Measurements from ENCODE around the gene CFAP69.

Gene CFAP69

GRCh38 chr7:90216080-90216674, 28.8 kb upstream of the CFAP69 start:
- DNase-seq (ENCODE audit: low read depth): no peak
- H3K9me3 ChIP-seq (ENCODE audit: control insufficient read depth, low read length): no peaks in the 10 kb centered on the region
- H3K4me1 ChIP-seq (ENCODE audit: control insufficient read depth, insufficient read depth, low read length): peaks cover 32% of the 10 kb centered on the region
- no peaks in the 10 kb centered on the region for H3K36me3 ChIP-seq (ENCODE audit: control insufficient read depth, insufficient read depth, low read length, severe bottlenecking)
- no peak overlapping the region for H3K9ac ChIP-seq (ENCODE audit: low read length)
- no peaks in the 10 kb centered on the region for H3K27me3 ChIP-seq (replicated peaks; ENCODE audit: control insufficient read depth, insufficient read depth, low read length)
- no peak overlapping the region for H3K4me3 ChIP-seq (ENCODE audit: low read length)

DNA sequence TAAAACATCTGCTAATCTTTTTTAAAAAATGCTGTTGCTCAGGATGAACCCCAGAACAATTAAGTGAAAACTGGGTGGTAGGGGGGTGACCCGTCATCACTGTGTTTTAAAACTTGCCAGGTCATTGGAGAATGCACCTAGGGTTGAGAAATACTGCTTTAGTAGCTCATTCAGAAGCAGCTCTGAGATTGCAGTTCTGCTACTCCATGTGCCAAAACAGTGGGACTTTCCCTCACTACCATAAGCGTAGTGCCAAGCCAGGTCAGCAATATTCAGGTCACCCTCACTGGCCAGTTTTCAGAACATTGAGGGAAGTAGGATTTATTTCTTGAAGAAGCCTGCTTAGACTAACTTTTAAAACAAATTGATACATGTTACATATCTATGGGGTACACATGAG, 28.2 kb upstream of the CFAP69 start:
- DNase-seq (ENCODE audit: low read depth): no peak
- peaks cover 31% of the 10 kb centered on the region for H3K4me1 ChIP-seq (ENCODE audit: control insufficient read depth, insufficient read depth, low read length)
- H3K9me3 ChIP-seq (ENCODE audit: control insufficient read depth, low read length): no peaks in the 10 kb centered on the region
- no peaks in the 10 kb centered on the region for H3K36me3 ChIP-seq (ENCODE audit: control insufficient read depth, insufficient read depth, low read length, severe bottlenecking)
- H3K9ac ChIP-seq (ENCODE audit: low read length): no peak overlapping the region
- H3K27me3 ChIP-seq (replicated peaks; ENCODE audit: control insufficient read depth, insufficient read depth, low read length): no peaks in the 10 kb centered on the region
- no peak overlapping the region for H3K4me3 ChIP-seq (ENCODE audit: low read length)

DNA sequence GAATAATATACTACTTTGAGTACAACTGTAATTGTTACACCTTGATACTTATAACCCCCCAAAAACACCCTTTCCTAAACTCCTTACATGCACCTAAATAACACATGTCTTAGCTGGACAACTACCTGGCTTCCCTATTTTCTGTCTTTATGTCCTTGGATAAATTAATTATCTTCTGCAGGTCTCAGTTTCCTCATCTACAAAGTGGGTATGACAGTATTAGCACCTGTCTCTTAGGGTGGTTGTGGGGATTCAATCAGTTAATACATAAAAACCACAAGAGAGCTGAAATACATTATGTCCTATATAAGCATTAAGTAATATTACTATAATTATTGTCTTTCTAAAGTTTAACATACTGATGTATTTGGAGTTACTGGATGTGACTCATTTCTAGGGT, 22.6 kb upstream of the CFAP69 start:
- no peak for DNase-seq (ENCODE audit: low read depth)
- Histone ChIP-seq H3K9me3 (ENCODE audit: control insufficient read depth, low read length) (no peaks in the 10 kb centered on the region), H3K36me3 (ENCODE audit: control insufficient read depth, insufficient read depth, low read length, severe bottlenecking) (peaks cover 24% of the 10 kb centered on the region), H3K4me3 (ENCODE audit: low read length) (no peak overlapping the region), H3K9ac (ENCODE audit: low read length) (no peak overlapping the region), H3K4me1 (ENCODE audit: control insufficient read depth, insufficient read depth, low read length) (peaks cover 10% of the 10 kb centered on the region), H3K27me3 (replicated peaks; ENCODE audit: control insufficient read depth, insufficient read depth, low read length) (no peaks in the 10 kb centered on the region)

GRCh38 chr7:90222811-90223725, 21.9 kb upstream of the CFAP69 start:
- H3K36me3 ChIP-seq (ENCODE audit: control insufficient read depth, insufficient read depth, low read length, severe bottlenecking): peaks cover 31% of the 10 kb centered on the region
- peak; percentile 82 for DNase-seq (ENCODE audit: low read depth)
- H3K9ac ChIP-seq (ENCODE audit: low read length): no peak overlapping the region
- no peaks in the 10 kb centered on the region for H3K9me3 ChIP-seq (ENCODE audit: control insufficient read depth, low read length)
- peaks cover 10% of the 10 kb centered on the region for H3K4me1 ChIP-seq (ENCODE audit: control insufficient read depth, insufficient read depth, low read length)
- no peak overlapping the region for H3K4me3 ChIP-seq (ENCODE audit: low read length)
- H3K27me3 ChIP-seq (replicated peaks; ENCODE audit: control insufficient read depth, insufficient read depth, low read length): no peaks in the 10 kb centered on the region

DNA sequence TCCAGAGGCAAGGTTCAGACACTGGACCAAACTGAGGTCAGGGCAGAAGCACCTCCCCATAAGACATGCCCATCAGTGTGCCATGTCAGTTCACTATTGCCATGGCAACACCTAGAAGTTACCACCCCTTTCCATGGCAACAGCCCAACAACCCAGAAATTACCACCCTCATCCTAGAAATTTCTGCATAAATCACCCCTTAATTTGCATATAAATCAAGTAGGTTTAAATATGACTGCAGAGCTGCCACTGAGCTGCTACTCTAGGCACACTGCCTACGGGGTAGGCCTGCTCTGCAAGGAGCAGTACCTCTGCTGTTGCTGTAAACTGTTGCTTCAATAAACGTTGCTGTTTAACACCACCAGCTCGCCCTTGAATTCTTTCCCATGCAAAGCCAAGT, 20.8 kb upstream of the CFAP69 start:
- no peak for DNase-seq (ENCODE audit: low read depth)
- H3K27me3 ChIP-seq (replicated peaks; ENCODE audit: control insufficient read depth, insufficient read depth, low read length): no peaks in the 10 kb centered on the region
- peaks cover 42% of the 10 kb centered on the region for H3K36me3 ChIP-seq (ENCODE audit: control insufficient read depth, insufficient read depth, low read length, severe bottlenecking)
- no peaks in the 10 kb centered on the region for H3K9me3 ChIP-seq (ENCODE audit: control insufficient read depth, low read length)
- no peak overlapping the region for H3K4me3 ChIP-seq (ENCODE audit: low read length)
- no peak overlapping the region for H3K9ac ChIP-seq (ENCODE audit: low read length)
- H3K4me1 ChIP-seq (ENCODE audit: control insufficient read depth, insufficient read depth, low read length): peaks cover 10% of the 10 kb centered on the region

DNA sequence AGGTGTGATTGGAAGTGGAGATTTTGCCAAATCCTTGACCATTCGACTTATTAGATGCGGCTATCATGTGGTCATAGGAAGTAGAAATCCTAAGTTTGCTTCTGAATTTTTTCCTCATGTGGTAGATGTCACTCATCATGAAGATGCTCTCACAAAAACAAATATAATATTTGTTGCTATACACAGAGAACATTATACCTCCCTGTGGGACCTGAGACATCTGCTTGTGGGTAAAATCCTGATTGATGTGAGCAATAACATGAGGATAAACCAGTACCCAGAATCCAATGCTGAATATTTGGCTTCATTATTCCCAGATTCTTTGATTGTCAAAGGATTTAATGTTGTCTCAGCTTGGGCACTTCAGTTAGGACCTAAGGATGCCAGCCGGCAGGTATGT, 19.8 kb upstream of the CFAP69 start:
- H3K27me3 ChIP-seq (replicated peaks; ENCODE audit: control insufficient read depth, insufficient read depth, low read length): no peaks in the 10 kb centered on the region
- no peak overlapping the region for H3K4me3 ChIP-seq (ENCODE audit: low read length)
- H3K9ac ChIP-seq (ENCODE audit: low read length): no peak overlapping the region
- no peaks in the 10 kb centered on the region for H3K9me3 ChIP-seq (ENCODE audit: control insufficient read depth, low read length)
- H3K36me3 ChIP-seq (ENCODE audit: control insufficient read depth, insufficient read depth, low read length, severe bottlenecking): peaks cover 50% of the 10 kb centered on the region
- DNase-seq (ENCODE audit: low read depth): no peak
- peaks cover 10% of the 10 kb centered on the region for H3K4me1 ChIP-seq (ENCODE audit: control insufficient read depth, insufficient read depth, low read length)

GRCh38 chr7:90225601-90226000, 19.4 kb upstream of the CFAP69 start:
- H3K9ac ChIP-seq (ENCODE audit: low read length): no peak overlapping the region
- H3K36me3 ChIP-seq (ENCODE audit: control insufficient read depth, insufficient read depth, low read length, severe bottlenecking): peaks cover 50% of the 10 kb centered on the region
- no peak for DNase-seq (ENCODE audit: low read depth)
- H3K27me3 ChIP-seq (replicated peaks; ENCODE audit: control insufficient read depth, insufficient read depth, low read length): no peaks in the 10 kb centered on the region
- peaks cover 11% of the 10 kb centered on the region for H3K4me1 ChIP-seq (ENCODE audit: control insufficient read depth, insufficient read depth, low read length)
- no peak overlapping the region for H3K4me3 ChIP-seq (ENCODE audit: low read length)
- H3K9me3 ChIP-seq (ENCODE audit: control insufficient read depth, low read length): no peaks in the 10 kb centered on the region

DNA sequence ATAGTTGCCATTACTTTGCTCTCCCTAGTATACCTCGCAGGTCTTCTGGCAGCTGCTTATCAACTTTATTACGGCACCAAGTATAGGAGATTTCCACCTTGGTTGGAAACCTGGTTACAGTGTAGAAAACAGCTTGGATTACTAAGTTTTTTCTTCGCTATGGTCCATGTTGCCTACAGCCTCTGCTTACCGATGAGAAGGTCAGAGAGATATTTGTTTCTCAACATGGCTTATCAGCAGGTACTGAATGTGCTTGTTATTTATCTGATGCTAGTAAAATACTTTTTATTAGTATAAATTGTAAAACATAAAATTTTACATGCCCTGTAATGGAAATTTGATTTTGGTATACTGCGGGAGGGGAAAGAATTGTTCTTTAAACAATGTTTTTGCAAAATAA, 17.7 kb upstream of the CFAP69 start:
- peaks cover 14% of the 10 kb centered on the region for H3K4me1 ChIP-seq (ENCODE audit: control insufficient read depth, insufficient read depth, low read length)
- DNase-seq (ENCODE audit: low read depth): no peak
- no peak overlapping the region for H3K9ac ChIP-seq (ENCODE audit: low read length)
- no peaks in the 10 kb centered on the region for H3K27me3 ChIP-seq (replicated peaks; ENCODE audit: control insufficient read depth, insufficient read depth, low read length)
- no peak overlapping the region for H3K4me3 ChIP-seq (ENCODE audit: low read length)
- no peaks in the 10 kb centered on the region for H3K9me3 ChIP-seq (ENCODE audit: control insufficient read depth, low read length)
- H3K36me3 ChIP-seq (ENCODE audit: control insufficient read depth, insufficient read depth, low read length, severe bottlenecking): peaks cover 52% of the 10 kb centered on the region

GRCh38 chr7:90229682-90230081, 15.3 kb upstream of the CFAP69 start:
- H3K4me1 ChIP-seq (ENCODE audit: control insufficient read depth, insufficient read depth, low read length): peaks cover 4% of the 10 kb centered on the region
- H3K9ac ChIP-seq (ENCODE audit: low read length): no peak overlapping the region
- no peak for DNase-seq (ENCODE audit: low read depth)
- no peaks in the 10 kb centered on the region for H3K9me3 ChIP-seq (ENCODE audit: control insufficient read depth, low read length)
- H3K4me3 ChIP-seq (ENCODE audit: low read length): no peak overlapping the region
- H3K27me3 ChIP-seq (replicated peaks; ENCODE audit: control insufficient read depth, insufficient read depth, low read length): no peaks in the 10 kb centered on the region
- peaks cover 61% of the 10 kb centered on the region for H3K36me3 ChIP-seq (ENCODE audit: control insufficient read depth, insufficient read depth, low read length, severe bottlenecking)

GRCh38 chr7:90230834-90231233, 14.1 kb upstream of the CFAP69 start:
- Histone ChIP-seq H3K4me3 (ENCODE audit: low read length) (no peak overlapping the region), H3K36me3 (ENCODE audit: control insufficient read depth, insufficient read depth, low read length, severe bottlenecking) (peaks cover 53% of the 10 kb centered on the region), H3K9me3 (ENCODE audit: control insufficient read depth, low read length) (no peaks in the 10 kb centered on the region), H3K27me3 (replicated peaks; ENCODE audit: control insufficient read depth, insufficient read depth, low read length) (no peaks in the 10 kb centered on the region), H3K4me1 (ENCODE audit: control insufficient read depth, insufficient read depth, low read length) (peaks cover 4% of the 10 kb centered on the region), H3K9ac (ENCODE audit: low read length) (no peak overlapping the region)
- no peak for DNase-seq (ENCODE audit: low read depth)

DNA sequence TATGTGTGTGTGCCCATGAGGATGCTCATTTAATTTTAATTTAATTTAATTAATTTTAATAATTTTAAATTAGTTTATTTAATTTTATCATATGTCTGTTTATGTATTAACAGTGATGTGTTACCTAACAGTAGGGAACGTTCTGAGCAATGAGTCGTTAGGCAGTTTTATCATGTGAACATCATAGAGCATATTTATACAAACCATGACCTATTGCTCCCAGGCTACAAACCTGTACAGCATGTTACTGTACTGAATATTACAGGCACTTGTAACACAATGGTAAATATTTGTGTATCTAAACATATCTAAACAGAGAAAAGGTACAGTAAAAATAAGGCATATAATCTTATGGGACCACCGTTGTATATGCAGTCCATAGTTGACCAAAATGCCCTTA, 13.7 kb upstream of the CFAP69 start:
- H3K27me3 ChIP-seq (replicated peaks; ENCODE audit: control insufficient read depth, insufficient read depth, low read length): no peaks in the 10 kb centered on the region
- H3K9me3 ChIP-seq (ENCODE audit: control insufficient read depth, low read length): no peaks in the 10 kb centered on the region
- H3K9ac ChIP-seq (ENCODE audit: low read length): no peak overlapping the region
- DNase-seq (ENCODE audit: low read depth): no peak
- no peak overlapping the region for H3K4me3 ChIP-seq (ENCODE audit: low read length)
- peaks cover 51% of the 10 kb centered on the region for H3K36me3 ChIP-seq (ENCODE audit: control insufficient read depth, insufficient read depth, low read length, severe bottlenecking)
- peaks cover 4% of the 10 kb centered on the region for H3K4me1 ChIP-seq (ENCODE audit: control insufficient read depth, insufficient read depth, low read length)
